IMR-90 (cell line): ENCODE results near the gene MFAP2. TPM values are rescaled to one million over a fixed set of nuclear protein-coding genes. Genes with fewer than 3 reads are reported as not detected.

Source experiments
- ATAC-seq: fragments of 200-7000 bp; cut with Tn5 transposase; 2 replicates; pipeline ENCODE4 v1.9.1; 2020; ENCODE audit warnings: low read depth, mild to moderate bottlenecking, moderate library complexity
- BruUV-seq: library from RNA; stranded (reverse); fragments of 400-500 nt; replicated peaks from 2 replicates; lab custom pipeline; 2021; lab: Mats Ljungman, UMichigan
- CTCF ChIA-PET: fragments of 300-600 bp; formaldehyde crosslinking; extraction: SDS; loops from one replicate; lab custom pipeline; 2021; ENCODE audit warnings: antibody characterized with exemption; lab: Yijun Ruan, JAX
- POLR2A ChIA-PET: fragments of 300-600 bp; sonication (Branson Sonifier 250); formaldehyde crosslinking; loops from one replicate; lab custom pipeline; 2022; ENCODE audit warnings: antibody characterized with exemption; ENCODE audit not compliant: unreplicated experiment; lab: Charles Lee
- DNase-seq: peaks from one replicate; pipeline ENCODE4 v3.0.0; 2013
- H2AFZ ChIP-seq: replicated peaks from 2 replicates; pipeline ENCODE3; 2013; ENCODE audit warnings: low read length, mild to moderate bottlenecking; ENCODE audit not compliant: poor library complexity
- H2AK5ac ChIP-seq: 2 replicates; pipeline ENCODE4 v1.6.1; 2013; ENCODE audit warnings: low read depth, low read length, inconsistent platforms
- H2AK9ac ChIP-seq: replicated peaks from 2 replicates; pipeline ENCODE3; 2013; ENCODE audit warnings: mild to moderate bottlenecking, low read depth, low read length, moderate library complexity; ENCODE audit not compliant: poor library complexity
- H2BK120ac ChIP-seq: 2 replicates; pipeline ENCODE4 v1.6.1; 2013; ENCODE audit warnings: low read depth, low read length, inconsistent platforms
- H2BK15ac ChIP-seq: 3 replicates; pipeline ENCODE4 v1.6.1; 2013; ENCODE audit warnings: low read depth, low read length, inconsistent platforms
- H2BK20ac ChIP-seq: 2 replicates; pipeline ENCODE4 v1.6.1; 2013; ENCODE audit warnings: low read depth, mild to moderate bottlenecking, inconsistent platforms, low read length, moderate library complexity
- H2BK5ac ChIP-seq: 2 replicates; pipeline ENCODE4 v1.6.1; 2013; ENCODE audit warnings: mild to moderate bottlenecking, low read depth, low read length, inconsistent platforms; ENCODE audit not compliant: poor library complexity, severe bottlenecking
- H3K14ac ChIP-seq: replicated peaks from 2 replicates; pipeline ENCODE4 v1.6.1; 2013; ENCODE audit warnings: low read depth, low read length, inconsistent platforms
- H3K18ac ChIP-seq: 2 replicates; pipeline ENCODE4 v1.6.1; 2013; ENCODE audit warnings: low read depth, low read length, control low read depth
- H3K23ac ChIP-seq: 2 replicates; pipeline ENCODE4 v1.6.1; 2013; ENCODE audit warnings: low read depth, low read length, inconsistent platforms
- H3K27ac ChIP-seq: 2 replicates; pipeline ENCODE4 v1.5.1; 2013; ENCODE audit warnings: mild to moderate bottlenecking, control low read depth, low read length; ENCODE audit not compliant: insufficient read depth
- H3K27me3 ChIP-seq: 2 replicates; pipeline ENCODE4 v1.6.1; 2013; ENCODE audit warnings: low read length; ENCODE audit not compliant: control insufficient read depth, insufficient read depth
- H3K36me3 ChIP-seq: 2 replicates; pipeline ENCODE4 v1.6.1; 2013; ENCODE audit warnings: low read length, mixed read lengths; ENCODE audit not compliant: control insufficient read depth, insufficient read depth
- H3K4ac ChIP-seq: 2 replicates; pipeline ENCODE4 v1.6.1; 2013; ENCODE audit warnings: low read depth, low read length, inconsistent platforms
- H3K4me1 ChIP-seq: 2 replicates; pipeline ENCODE4 v1.6.1; 2013; ENCODE audit warnings: low read length, mixed read lengths; ENCODE audit not compliant: control insufficient read depth, insufficient read depth
- H3K4me2 ChIP-seq: 2 replicates; pipeline ENCODE4 v1.6.1; 2013; ENCODE audit warnings: low read depth, mild to moderate bottlenecking, control low read depth, low read length, moderate library complexity
- H3K4me3 ChIP-seq: 2 replicates; pipeline ENCODE4 v1.5.1; 2013; ENCODE audit warnings: low read depth, mild to moderate bottlenecking, control low read depth, low read length, moderate library complexity; ENCODE audit not compliant: insufficient read depth
- H3K56ac ChIP-seq: 2 replicates; pipeline ENCODE4 v1.6.1; 2013; ENCODE audit warnings: low read length, inconsistent platforms; ENCODE audit not compliant: insufficient read depth; ENCODE audit errors: extremely low read depth
- H3K79me1 ChIP-seq, 2 experiments: 2 replicates each; pipeline ENCODE4 v1.6.1; 2013; ENCODE audit warnings: low read length in 2 of 2, inconsistent platforms in 1 of 2, low read depth in 1 of 2
- H3K9ac ChIP-seq: 2 replicates; pipeline ENCODE4 v1.6.1; 2013; ENCODE audit warnings: low read depth, low read length, control low read depth
- H3K9me1 ChIP-seq: 2 replicates; pipeline ENCODE4 v1.6.1; 2013; ENCODE audit warnings: low read length, inconsistent platforms; ENCODE audit not compliant: insufficient read depth
- H3K9me3 ChIP-seq: 2 replicates; pipeline ENCODE4 v1.6.1; 2013; ENCODE audit warnings: low read length; ENCODE audit not compliant: control insufficient read depth, insufficient read depth
- H4K20me1 ChIP-seq: 2 replicates; pipeline ENCODE4 v1.6.1; 2013; ENCODE audit warnings: low read length, inconsistent platforms; ENCODE audit not compliant: insufficient read depth
- H4K5ac ChIP-seq: 2 replicates; pipeline ENCODE4 v1.6.1; 2013; ENCODE audit warnings: mild to moderate bottlenecking, low read depth, low read length, control low read depth
- H4K8ac ChIP-seq, 2 experiments: 2 replicates each; pipeline ENCODE4 v1.6.1; 2013; ENCODE audit warnings: low read depth in 2 of 2, low read length in 2 of 2, control low read depth in 1 of 2, inconsistent platforms in 1 of 2
- H4K91ac ChIP-seq: 2 replicates; pipeline ENCODE4 v1.6.1; 2013; ENCODE audit warnings: low read depth, low read length, inconsistent platforms; ENCODE audit not compliant: insufficient read depth
- BHLHE40 ChIP-seq: fragments of 150-350 bp; IDR thresholded peaks from 2 replicates; pipeline ENCODE4 v1.6.1; 2016; ENCODE audit warnings: mild to moderate bottlenecking, low read depth, low read length
- CEBPB ChIP-seq: IDR thresholded peaks from 2 replicates; pipeline ENCODE4 v1.6.1; 2012; ENCODE audit warnings: low read depth, low read length, improper control_type of control experiment
- CHD1 ChIP-seq: IDR thresholded peaks from 2 replicates; pipeline ENCODE4 v1.6.1; 2012; ENCODE audit warnings: low read depth, low read length, improper control_type of control experiment
- CTCF ChIP-seq: conservative IDR thresholded peaks from 2 replicates; pipeline ENCODE4 v1.5.1; 2012; ENCODE audit warnings: mild to moderate bottlenecking, low read depth, low read length, improper control_type of control experiment
- ELK1 ChIP-seq: fragments of 150-350 bp; IDR thresholded peaks from 2 replicates; pipeline ENCODE4 v1.6.1; 2016; ENCODE audit warnings: low read depth, mild to moderate bottlenecking, low read length, moderate library complexity, borderline replicate concordance
- FOS ChIP-seq: fragments of 150-350 bp; IDR thresholded peaks from 2 replicates; pipeline ENCODE4 v1.6.1; 2016; ENCODE audit warnings: low read depth, low read length
- MAFK ChIP-seq: IDR thresholded peaks from 2 replicates; pipeline ENCODE4 v1.6.1; 2012; ENCODE audit warnings: low read depth, low read length, improper control_type of control experiment
- MAZ ChIP-seq: IDR thresholded peaks from 2 replicates; pipeline ENCODE4 v1.6.1; 2012; ENCODE audit warnings: low read depth, mild to moderate bottlenecking, low read length, improper control_type of control experiment, moderate library complexity, borderline replicate concordance
- MXI1 ChIP-seq: IDR thresholded peaks from 2 replicates; pipeline ENCODE4 v1.6.1; 2012; ENCODE audit warnings: low read depth, mild to moderate bottlenecking, low read length, moderate library complexity, borderline replicate concordance
- NFE2L2 ChIP-seq: fragments of 150-350 bp; IDR thresholded peaks from 2 replicates; pipeline ENCODE4 v1.6.1; 2016; ENCODE audit warnings: low read depth, mild to moderate bottlenecking, low read length
- POLR2A ChIP-seq: IDR thresholded peaks from 2 replicates; pipeline ENCODE4 v1.6.1; 2012; ENCODE audit warnings: mild to moderate bottlenecking, low read depth, low read length
- RAD21 ChIP-seq: IDR thresholded peaks from 2 replicates; pipeline ENCODE4 v1.6.1; 2012; ENCODE audit warnings: low read length, improper control_type of control experiment
- RCOR1 ChIP-seq: IDR thresholded peaks from 2 replicates; pipeline ENCODE4 v1.6.1; 2012; ENCODE audit warnings: mild to moderate bottlenecking, low read length, improper control_type of control experiment; ENCODE audit not compliant: insufficient replicate concordance
- RFX5 ChIP-seq: IDR thresholded peaks from 2 replicates; pipeline ENCODE4 v1.8.0; 2012; ENCODE audit warnings: low read depth, mild to moderate bottlenecking, low read length, moderate library complexity
- SMC3 ChIP-seq: fragments of 150-350 bp; IDR thresholded peaks from 2 replicates; pipeline ENCODE4 v1.6.1; 2016; ENCODE audit warnings: low read depth, mild to moderate bottlenecking, antibody characterized with exemption, low read length, moderate library complexity
- USF2 ChIP-seq: fragments of 150-350 bp; IDR thresholded peaks from 2 replicates; pipeline ENCODE4 v1.6.1; 2017; ENCODE audit warnings: mild to moderate bottlenecking, antibody characterized with exemption, low read length, low read depth
- WGBS, 2 experiments: methylation state at CpG; one replicate each; pipeline versions ENCODE4 v1.1.5 to v1.1.7; 2013; ENCODE audit warnings: missing lambda C conversion rate in 2 of 2; ENCODE audit not compliant: insufficient read length in 1 of 2; ENCODE audit errors: extremely low coverage in 2 of 2; 5-methylcytosine and 5-hydroxymethylcytosine counted together
- dilution Hi-C: fragments of 300-500 bp; cut with HindIII; formaldehyde crosslinking; loops from one replicate; pipeline ENCODE4 v1.14.3; 2018; ENCODE audit warnings: low sequenced_read_pairs; ENCODE audit not compliant: unreplicated experiment
- in situ Hi-C: fragments of 300-500 bp; cut with MboI; formaldehyde crosslinking; loops from 3 replicates; pipeline ENCODE4 v1.14.3; 2019; ENCODE audit warnings: low sequenced_read_pairs, inconsistent platforms, mixed read lengths
- intact Hi-C: fragments of 100-400 bp; cut with micrococcal nuclease; formaldehyde crosslinking; loops from 2 replicates; pipeline ENCODE4 v1.10.0; 2022
- polyA plus RNA-seq, 3 experiments: library from polyadenylated mRNA; depleted of rRNA; stranded (reverse); fragments of >200 nt; gene quantifications; 2 replicates each; pipeline ENCODE4 v1.2.3, GENCODE V29; 2012; ENCODE audit warnings: low replicate concordance in 1 of 3
- total RNA-seq: library from RNA; depleted of rRNA; stranded (reverse); fragments of >200 nt; gene quantifications from 2 replicates; pipeline ENCODE4 v1.2.3, GENCODE V29; 2012

Gene MFAP2
- total and polyA plus RNA-seq, 2 of the 4 experiments (the other 2 are of a cell fraction), result 3.9 to 13.9 TPM

- no peak overlapping the region for H4K5ac ChIP-seq
- no peak overlapping the region for H2BK15ac ChIP-seq
- ATAC-seq (no peak), DNase-seq (no peak)
- H4K91ac ChIP-seq, result no peak overlapping the region
- H2BK5ac ChIP-seq, result no peak overlapping the region
- no peak overlapping the region for H2BK20ac ChIP-seq
- H4K20me1 ChIP-seq, result peaks cover 10% of the 10 kb centered on the region
- H3K27me3 ChIP-seq, result no peaks in the 10 kb centered on the region
- intact Hi-C loops, result no loop called here
- no CpG with 5 or more reads among the region's 4 CpGs for WGBS, 2 experiments
- no peak overlapping the region for H3K14ac ChIP-seq
- dilution Hi-C loops, result no loop called here
- H3K23ac ChIP-seq, result no peak overlapping the region
- no peaks in the 10 kb centered on the region for H3K79me1 ChIP-seq
- H2AFZ ChIP-seq, result no peak overlapping the region
- no peaks in the 10 kb centered on the region; the same call in 1 of the 2 replicates for H3K9me1 ChIP-seq
- H3K18ac ChIP-seq, result no peak overlapping the region
- H4K8ac ChIP-seq, result no peak overlapping the region
- no peak overlapping the region for H3K27ac ChIP-seq
- no peaks in the 10 kb centered on the region for H3K9me3 ChIP-seq
- H3K36me3 ChIP-seq, result peaks cover 25% of the 10 kb centered on the region
- no peak for TF ChIP-seq MAZ
- no peak for TF ChIP-seq RCOR1
- TF ChIP-seq MAFK, result no peak
- no peak for TF ChIP-seq FOS
- no peak for TF ChIP-seq RAD21
- no peak for TF ChIP-seq USF2
- TF ChIP-seq BHLHE40, result no peak
- TF ChIP-seq MXI1, result no peak
- no peak for TF ChIP-seq NFE2L2
- no peak for TF ChIP-seq RFX5
- no peak for TF ChIP-seq SMC3
- no peak for TF ChIP-seq CHD1
- TF ChIP-seq POLR2A, result no peak
- TF ChIP-seq CEBPB, result no peak
- no peak for TF ChIP-seq CTCF
- no peak for TF ChIP-seq ELK1
- no peak overlapping the region for H3K4ac ChIP-seq
- no peak overlapping the region for H3K4me3 ChIP-seq
- no TSS peak for BruUV-seq
- ChIA-PET POLR2A (no interaction called here), CTCF (no interaction called here)
- no peak overlapping the region for H3K4me2 ChIP-seq
- no peak overlapping the region for H2BK120ac ChIP-seq
- peaks cover 2% of the 10 kb centered on the region; the same call in 1 of the 2 replicates for H3K4me1 ChIP-seq
- H3K9ac ChIP-seq, result no peak overlapping the region
- no peak overlapping the region for H3K56ac ChIP-seq
- no peak overlapping the region for H2AK9ac ChIP-seq
- H2AK5ac ChIP-seq, result no peak overlapping the region
- in situ Hi-C loops, result no loop called here
These were observed 22.1 kb upstream of the MFAP2 start for GRCh38 chr1:17002524-17002902.
